Naive thymus-derived CD8-positive, alpha-beta T cell (primary cell): Measurements from ENCODE around the gene HECTD4. TPM values are rescaled to one million over a fixed set of nuclear protein-coding genes. Genes with fewer than 3 reads are reported as not detected.

Experiments
- ATAC-seq, 2 donors: fragments of 150-1000 bp; cut with Tn5 transposase in 1 of 2; sonication (Bioruptor Pico), chemical (Tn5 transposase) in 1 of 2; 1 replicate in 1 of 2; 2 replicates in 1 of 2; pipeline ENCODE4 v1.10.0; 2021; ENCODE audit warnings: mild to moderate bottlenecking in 2 of 2, moderate library complexity in 2 of 2
- POLR2A ChIA-PET: fragments of 350-600 bp; sonication (Branson Sonifier 250); formaldehyde crosslinking; loops from one replicate; lab custom pipeline; 2021; ENCODE audit warnings: antibody characterized with exemption; lab: Charles Lee
- DNase-seq, 10 donors: peaks; one replicate each; pipeline versions ENCODE4 v3.0.0 to v3.0.0-alpha.2; 2020 to 2022
- H3K27ac Mint-ChIP-seq, 10 donors: one replicate each; pipeline ENCODE4 v1.8.0; 2020 to 2022; ENCODE audit warnings: mild to moderate bottlenecking in 10 of 10, mixed read lengths in 10 of 10, moderate library complexity in 4 of 10, inconsistent platforms in 1 of 10
- H3K27me3 Mint-ChIP-seq, 5 donors: one replicate each; pipeline ENCODE4 v1.8.0; 2021 to 2022; ENCODE audit warnings: mixed read lengths in 5 of 5
- H3K36me3 Mint-ChIP-seq, 3 donors: one replicate each; pipeline ENCODE4 v1.8.0; 2020 to 2022; ENCODE audit warnings: mixed read lengths in 3 of 3, mild to moderate bottlenecking in 2 of 3, inconsistent platforms in 1 of 3
- H3K4me1 Mint-ChIP-seq, 4 donors: one replicate each; pipeline ENCODE4 v1.8.0; 2021 to 2022; ENCODE audit warnings: mixed read lengths in 4 of 4
- H3K4me3 Mint-ChIP-seq, 10 donors: one replicate each; pipeline ENCODE4 v1.8.0; 2020 to 2022; ENCODE audit warnings: mild to moderate bottlenecking in 10 of 10, mixed read lengths in 10 of 10, moderate library complexity in 6 of 10, inconsistent platforms in 1 of 10
- H3K9me3 Mint-ChIP-seq, 9 donors: one replicate each; pipeline ENCODE4 v1.8.0; 2020 to 2022; ENCODE audit warnings: mixed read lengths in 9 of 9, mild to moderate bottlenecking in 3 of 9, inconsistent platforms in 1 of 9, moderate library complexity in 1 of 9
- polyA plus RNA-seq, 3 donors: library from polyadenylated mRNA; unstranded; fragments of 300-500 nt; fragmentation: Illumina TruSeq; gene quantifications; one replicate each; pipeline ENCODE4 v1.2.3, GENCODE V29; 2021
- total RNA-seq, 8 experiments: library from RNA in 2 of 8; stranded (reverse) in 2 of 8; gene quantifications; one replicate each; pipeline ENCODE4 v1.2.3 and lab custom pipeline; 2021 to 2026

Gene HECTD4
- total and polyA plus RNA-seq, 5 experiments from 2014 or later, result 1.8 to 60.1 (median 4.5) TPM

GRCh38 chr12:112176321-112177010 is 205.8 kb downstream of the HECTD4 start:
- ATAC-seq (no peak), DNase-seq (no peak)
- Mint-ChIP-seq H3K36me3 (peaks cover 0 to 76% (median 12%) of the 10 kb centered on the region in 3 donors), H3K4me3 (no peak overlapping the region), H3K4me1 (no peaks in the 10 kb centered on the region), H3K9me3 (no peaks in the 10 kb centered on the region), H3K27ac (peak overlapping the region in 2 of 10 donors; percentile 32 to 75), H3K27me3 (no peaks in the 10 kb centered on the region)
- POLR2A ChIA-PET, result interaction anchor here (0.6 to 1.4 kb wide), 2 partner anchors 12 to 18 kb away, joined by 3 read pairs; no protein-coding TSS in a partner anchor

GRCh38 chr12:112175361-112176155 is 206.7 kb downstream of the HECTD4 start:
- DNase-seq (no peak), ATAC-seq (no peak)
- Mint-ChIP-seq H3K9me3 (no peaks in the 10 kb centered on the region), H3K4me1 (peaks cover 0 to 2% (median under 1%) of the 10 kb centered on the region in 4 donors), H3K27ac (peak overlapping the region in 3 of 10 donors; percentile 27 to 75 (median 60)), H3K4me3 (no peak overlapping the region), H3K27me3 (no peaks in the 10 kb centered on the region), H3K36me3 (peaks cover 0 to 68% (median 12%) of the 10 kb centered on the region in 3 donors)
- POLR2A ChIA-PET, result interaction anchor here (1.4 kb wide), 1 partner anchor 17 kb away, joined by 3 read pairs; no protein-coding TSS in a partner anchor

- ATAC-seq (no peak), DNase-seq (no peak)
- POLR2A ChIA-PET, result interaction anchor here (0.6 to 1.2 kb wide), 3 partner anchors 11 to 39 kb away, joined by 3 to 4 read pairs (median 3); no protein-coding TSS in a partner anchor
- Mint-ChIP-seq H3K9me3 (no peaks in the 10 kb centered on the region), H3K4me3 (no peak overlapping the region), H3K27ac (peak overlapping the region in 2 of 10 donors; percentile 1 to 79), H3K36me3 (peaks cover 0 to 48% (median 10%) of the 10 kb centered on the region in 3 donors), H3K27me3 (no peaks in the 10 kb centered on the region), H3K4me1 (peaks cover 4 to 10% (median 9%) of the 10 kb centered on the region in 4 donors)
Observed at GRCh38 chr12:112172556-112173324, 209.5 kb downstream of the HECTD4 start.

- Mint-ChIP-seq H3K4me1 (peaks cover 4 to 10% (median 9%) of the 10 kb centered on the region in 4 donors), H3K4me3 (no peak overlapping the region), H3K27ac (peak overlapping the region in 2 of 10 donors; percentile 31 to 69), H3K36me3 (peaks cover 0 to 37% (median 10%) of the 10 kb centered on the region in 3 donors), H3K27me3 (no peaks in the 10 kb centered on the region), H3K9me3 (no peaks in the 10 kb centered on the region)
- ATAC-seq (no peak), DNase-seq (no peak)
- POLR2A ChIA-PET, result no interaction called here
Observed at GRCh38 chr12:112170971-112171596, 211.1 kb downstream of the HECTD4 start.

- POLR2A ChIA-PET, result interaction anchor here (2.2 kb wide), 1 partner anchor 45 kb away, joined by 6 read pairs; the partner anchor contains the start of gene TRAFD1
- H3K9me3 Mint-ChIP-seq, result no peaks in the 10 kb centered on the region
- no peaks in the 10 kb centered on the region for H3K27me3 Mint-ChIP-seq
- peaks cover 4 to 10% (median 9%) of the 10 kb centered on the region in 4 donors for H3K4me1 Mint-ChIP-seq
- peak overlapping the region in 9 of 10 donors; percentile 40 to 95 (median 60) for H3K27ac Mint-ChIP-seq
- peak in 5 of 10 donors; percentile 15 to 31 (median 21) for DNase-seq
- H3K36me3 Mint-ChIP-seq, result peaks cover 0 to 30% (median 10%) of the 10 kb centered on the region in 3 donors
- H3K4me3 Mint-ChIP-seq, result no peak overlapping the region
- peak; percentile 56 to 68 for ATAC-seq
Observed at GRCh38 chr12:112170376-112170775, 211.9 kb downstream of the HECTD4 start.

GRCh38 chr12:112169966-112170365 is 212.3 kb downstream of the HECTD4 start:
- peaks cover 0 to 26% (median 8%) of the 10 kb centered on the region in 3 donors for H3K36me3 Mint-ChIP-seq
- H3K4me3 Mint-ChIP-seq, result no peak overlapping the region
- H3K27ac Mint-ChIP-seq, result peak overlapping the region; percentile 40 to 95 (median 63)
- H3K4me1 Mint-ChIP-seq, result peaks cover 4 to 10% (median 9%) of the 10 kb centered on the region in 4 donors
- no peaks in the 10 kb centered on the region for H3K9me3 Mint-ChIP-seq
- ATAC-seq (no peak), DNase-seq (no peak)
- POLR2A ChIA-PET, result interaction anchor here (0.9 to 2.2 kb wide), 2 partner anchors 44 to 62 kb away, joined by 3 to 6 read pairs; partner anchors contain the start of gene TRAFD1
- no peaks in the 10 kb centered on the region for H3K27me3 Mint-ChIP-seq

GRCh38 chr12:112169161-112169872 is 212.9 kb downstream of the HECTD4 start:
- Mint-ChIP-seq H3K4me3 (no peak overlapping the region), H3K9me3 (no peaks in the 10 kb centered on the region), H3K4me1 (peaks cover 4 to 10% (median 9%) of the 10 kb centered on the region in 4 donors), H3K27ac (peak overlapping the region in 4 of 10 donors; percentile 56 to 95 (median 68)), H3K27me3 (no peaks in the 10 kb centered on the region), H3K36me3 (peaks cover 0 to 20% (median 3%) of the 10 kb centered on the region in 3 donors)
- DNase-seq, result no peak
- POLR2A ChIA-PET, result interaction anchor here (0.6 to 2.2 kb wide), 3 partner anchors 11 to 61 kb away, joined by 3 to 6 read pairs (median 3); partner anchors contain the start of gene TRAFD1
- no peak for ATAC-seq

- Mint-ChIP-seq H3K9me3 (no peaks in the 10 kb centered on the region), H3K4me1 (peaks cover 4 to 10% (median 9%) of the 10 kb centered on the region in 4 donors), H3K4me3 (no peak overlapping the region), H3K36me3 (peaks cover 0 to 18% (median 3%) of the 10 kb centered on the region in 3 donors), H3K27me3 (no peaks in the 10 kb centered on the region), H3K27ac (peak overlapping the region in 6 of 10 donors; percentile 39 to 78 (median 60))
- DNase-seq, result no peak
- POLR2A ChIA-PET, result interaction anchor here (0.6 to 2.2 kb wide), 2 partner anchors 10 to 43 kb away, joined by 3 to 6 read pairs; partner anchors contain the start of gene TRAFD1
- no peak for ATAC-seq
Observed at GRCh38 chr12:112168561-112168971, 213.7 kb downstream of the HECTD4 start.

GRCh38 chr12:112167718-112168525 is 214.3 kb downstream of the HECTD4 start:
- no peak overlapping the region for H3K4me3 Mint-ChIP-seq
- ATAC-seq (no peak), DNase-seq (no peak)
- no peaks in the 10 kb centered on the region for H3K9me3 Mint-ChIP-seq
- POLR2A ChIA-PET, result interaction anchor here (0.9 to 2.2 kb wide), 2 partner anchors 9 to 42 kb away, joined by 3 to 6 read pairs; partner anchors contain the start of gene TRAFD1
- peaks cover 0 to 16% (median 3%) of the 10 kb centered on the region in 3 donors for H3K36me3 Mint-ChIP-seq
- peak overlapping the region in 6 of 10 donors; percentile 39 to 78 (median 60) for H3K27ac Mint-ChIP-seq
- no peaks in the 10 kb centered on the region for H3K27me3 Mint-ChIP-seq
- peaks cover 4 to 10% (median 9%) of the 10 kb centered on the region in 4 donors for H3K4me1 Mint-ChIP-seq

- no peaks in the 10 kb centered on the region for H3K9me3 Mint-ChIP-seq
- H3K36me3 Mint-ChIP-seq, result peaks cover 0 to 19% (median 8%) of the 10 kb centered on the region in 3 donors
- DNase-seq, result no peak
- POLR2A ChIA-PET, result interaction anchor here (0.9 kb wide), 1 partner anchor 8 kb away, joined by 3 read pairs; no protein-coding TSS in a partner anchor
- no peaks in the 10 kb centered on the region for H3K27me3 Mint-ChIP-seq
- no peak overlapping the region for H3K4me3 Mint-ChIP-seq
- H3K4me1 Mint-ChIP-seq, result peaks cover 4 to 11% (median 10%) of the 10 kb centered on the region in 4 donors
- peak overlapping the region in 4 of 10 donors; percentile 5 to 53 (median 34) for H3K27ac Mint-ChIP-seq
- no peak for ATAC-seq
Observed at GRCh38 chr12:112167031-112167461, 215.2 kb downstream of the HECTD4 start.
